H9 (cell line): ENCODE results near the gene LRIG3. TPM values are rescaled to one million over a fixed set of nuclear protein-coding genes. Genes with fewer than 3 reads are reported as not detected.
"Not testable (repeated sequence)": the region's sequence is repeated elsewhere in the genome, so short reads cannot be mapped to it uniquely, and the experiment has no call there.

ENCODE experiments used
- DNase-seq: peaks from one replicate; pipeline ENCODE4 v3.0.0-alpha.2; 2017
- H2AFZ ChIP-seq: one replicate; pipeline ENCODE4 v1.6.1; 2013; ENCODE audit warnings: mild to moderate bottlenecking, low read length, control low read depth, moderate library complexity
- H2AK5ac ChIP-seq: 2 replicates; pipeline ENCODE4 v1.6.1; 2013; ENCODE audit warnings: low read length, control low read depth, mixed read lengths; ENCODE audit not compliant: insufficient read length
- H2BK120ac ChIP-seq: one replicate; pipeline ENCODE4 v1.6.1; 2013; ENCODE audit warnings: low read depth, mild to moderate bottlenecking, low read length, control low read depth, inconsistent platforms; ENCODE audit not compliant: poor library complexity, severe bottlenecking
- H2BK12ac ChIP-seq: 2 replicates; pipeline ENCODE4 v1.6.1; 2013; ENCODE audit warnings: low read length, control low read depth, mixed read lengths, low read depth; ENCODE audit not compliant: insufficient read length
- H2BK15ac ChIP-seq: 2 replicates; pipeline ENCODE4 v1.6.1; 2013; ENCODE audit warnings: low read depth, low read length, control low read depth
- H2BK20ac ChIP-seq: one replicate; pipeline ENCODE4 v1.6.1; 2013; ENCODE audit warnings: low read depth, mild to moderate bottlenecking, low read length, control low read depth, inconsistent platforms; ENCODE audit not compliant: poor library complexity, severe bottlenecking
- H2BK5ac ChIP-seq: 2 replicates; pipeline ENCODE4 v1.6.1; 2013; ENCODE audit warnings: low read length, control low read depth, mixed read lengths; ENCODE audit not compliant: insufficient read length
- H3K14ac ChIP-seq: 2 replicates; pipeline ENCODE4 v1.6.1; 2013; ENCODE audit warnings: low read length, control low read depth; ENCODE audit not compliant: insufficient read depth
- H3K18ac ChIP-seq: 2 replicates; pipeline ENCODE4 v1.6.1; 2013; ENCODE audit warnings: low read depth, mild to moderate bottlenecking, mixed read lengths, low read length, control low read depth; ENCODE audit not compliant: insufficient read length
- H3K23ac ChIP-seq: 2 replicates; pipeline ENCODE4 v1.6.1; 2013; ENCODE audit warnings: low read length, control low read depth, mixed read lengths, low read depth; ENCODE audit not compliant: insufficient read length
- H3K23me2 ChIP-seq: 2 replicates; pipeline ENCODE4 v1.6.1; 2013; ENCODE audit warnings: low read depth, mild to moderate bottlenecking, mixed read lengths, low read length, control low read depth; ENCODE audit not compliant: insufficient read length, poor library complexity, severe bottlenecking
- H3K27ac ChIP-seq: 2 replicates; pipeline ENCODE4 v1.5.1; 2013; ENCODE audit warnings: low read length, control low read depth, mixed read lengths, low read depth; ENCODE audit not compliant: insufficient read length
- H3K27me3 ChIP-seq: 2 replicates; pipeline ENCODE4 v1.6.1; 2013; ENCODE audit warnings: low read length, control low read depth, inconsistent platforms; ENCODE audit not compliant: insufficient read depth
- H3K4ac ChIP-seq: 2 replicates; pipeline ENCODE4 v1.6.1; 2013; ENCODE audit warnings: low read depth, mild to moderate bottlenecking, control low read depth, inconsistent platforms, low read length, moderate library complexity
- H3K4me1 ChIP-seq: 2 replicates; pipeline ENCODE4 v1.6.1; 2013; ENCODE audit warnings: low read length, control low read depth, inconsistent platforms; ENCODE audit not compliant: insufficient read depth
- H3K4me2 ChIP-seq: 2 replicates; pipeline ENCODE4 v1.6.1; 2013; ENCODE audit warnings: low read length, control low read depth, mixed read lengths; ENCODE audit not compliant: insufficient read length, insufficient read depth
- H3K56ac ChIP-seq: 2 replicates; pipeline ENCODE4 v1.6.1; 2013; ENCODE audit warnings: low read depth, mild to moderate bottlenecking, mixed read lengths, low read length, control low read depth; ENCODE audit not compliant: insufficient read length
- H3K79me1 ChIP-seq: 2 replicates; pipeline ENCODE4 v1.6.1; 2013; ENCODE audit warnings: low read depth, mild to moderate bottlenecking, moderate library complexity, low read length, control low read depth, inconsistent platforms; ENCODE audit not compliant: insufficient read depth, poor library complexity, severe bottlenecking
- H3K79me2 ChIP-seq: 2 replicates; pipeline ENCODE4 v1.6.1; 2013; ENCODE audit warnings: low read length, control low read depth, inconsistent platforms; ENCODE audit not compliant: insufficient read depth
- H3K9ac ChIP-seq: 2 replicates; pipeline ENCODE4 v1.6.1; 2013; ENCODE audit warnings: low read length, control low read depth, mixed read lengths; ENCODE audit not compliant: insufficient read length; ENCODE audit errors: extremely low read depth
- H3K9me3 ChIP-seq: one replicate; pipeline ENCODE4 v1.6.1; 2013; ENCODE audit warnings: low read depth, low read length, inconsistent platforms; ENCODE audit not compliant: control insufficient read depth
- H3T11ph ChIP-seq: one replicate; pipeline ENCODE4 v1.6.1; 2013; ENCODE audit warnings: mild to moderate bottlenecking, low read length, control low read depth, inconsistent platforms
- H4K20me1 ChIP-seq: one replicate; pipeline ENCODE4 v1.6.1; 2013; ENCODE audit not compliant: control insufficient read depth, insufficient read length, insufficient read depth
- H4K5ac ChIP-seq: 2 replicates; pipeline ENCODE4 v1.6.1; 2013; ENCODE audit warnings: low read depth, mild to moderate bottlenecking, mixed read lengths, low read length, control low read depth; ENCODE audit not compliant: insufficient read length
- H4K8ac ChIP-seq: replicated peaks from 2 replicates; pipeline ENCODE4 v1.6.1; 2013; ENCODE audit warnings: low read length, control low read depth, mixed read lengths, low read depth; ENCODE audit not compliant: insufficient read length
- H4K91ac ChIP-seq: 2 replicates; pipeline ENCODE4 v1.6.1; 2013; ENCODE audit warnings: low read depth, mild to moderate bottlenecking, moderate library complexity, mixed read lengths, low read length, control low read depth; ENCODE audit not compliant: insufficient read length
- H3K27ac Mint-ChIP-seq, 3 experiments: 2 replicates in 2 of 3; 3 replicates in 1 of 3; pipeline ENCODE4 v1.8.0; 2020 to 2021; ENCODE audit warnings: mixed read lengths in 3 of 3, mild to moderate bottlenecking in 1 of 3, moderate library complexity in 1 of 3
- H3K27me3 Mint-ChIP-seq: 2 replicates; pipeline ENCODE4 v1.8.0; 2021; ENCODE audit warnings: low read depth, mild to moderate bottlenecking, moderate library complexity, mixed read lengths
- H3K36me3 Mint-ChIP-seq, 3 experiments: 2 replicates in 2 of 3; 3 replicates in 1 of 3; pipeline ENCODE4 v1.8.0; 2020 to 2021; ENCODE audit warnings: low read depth in 3 of 3, mixed read lengths in 3 of 3; ENCODE audit not compliant: insufficient read depth in 1 of 3
- H3K4me1 Mint-ChIP-seq, 2 experiments: 2 replicates each; pipeline ENCODE4 v1.8.0; 2020; ENCODE audit warnings: mixed read lengths in 2 of 2
- H3K4me3 Mint-ChIP-seq, 2 experiments: 2 replicates in 1 of 2; 3 replicates in 1 of 2; pipeline ENCODE4 v1.8.0; 2020 to 2021; ENCODE audit warnings: mild to moderate bottlenecking in 2 of 2, mixed read lengths in 2 of 2, moderate library complexity in 1 of 2
- H3K9me3 Mint-ChIP-seq, 2 experiments: 2 replicates in 1 of 2; 3 replicates in 1 of 2; pipeline ENCODE4 v1.8.0; 2020; ENCODE audit warnings: mild to moderate bottlenecking in 2 of 2, mixed read lengths in 2 of 2, moderate library complexity in 1 of 2
- WGBS: extraction: QIAGEN DNeasy Blood & Tissue Kit; methylation state at CpG from one replicate; pipeline ENCODE4 v1.1.7; 2013; ENCODE audit warnings: missing lambda C conversion rate, low lambda C conversion rate, mixed read lengths; ENCODE audit not compliant: insufficient read length; ENCODE audit errors: extremely low coverage; 5-methylcytosine and 5-hydroxymethylcytosine counted together
- total RNA-seq: library from RNA; stranded (reverse); gene quantifications from 2 replicates; pipeline ENCODE4 v1.2.1, GENCODE V29; 2021

The LRIG3 gene
- total RNA-seq, 1 experiment from 2014 or later = 10.9 TPM

GRCh38 chr12:58855630-58856029, 64.7 kb downstream of the LRIG3 start:
- WGBS = no CpG with 5 or more reads among the region's 5 CpGs

More at GRCh38 chr12:58855630-58856029, 64.7 kb downstream of the LRIG3 start:
- not testable (repeated sequence) for H3K18ac ChIP-seq, H2AK5ac ChIP-seq, H3K4me1 ChIP-seq, H3T11ph ChIP-seq, DNase-seq, H2BK12ac ChIP-seq, H3K9me3 ChIP-seq, H3K4me3 Mint-ChIP-seq, H2BK20ac ChIP-seq, H3K9me3 Mint-ChIP-seq, H4K20me1 ChIP-seq, H2BK120ac ChIP-seq, H3K14ac ChIP-seq, H3K56ac ChIP-seq, H4K91ac ChIP-seq, H3K36me3 Mint-ChIP-seq, H2BK5ac ChIP-seq, H3K4me2 ChIP-seq, H3K9ac ChIP-seq, H3K27ac Mint-ChIP-seq, H3K4ac ChIP-seq, H3K23ac ChIP-seq, H3K79me1 ChIP-seq, H4K8ac ChIP-seq, H2BK15ac ChIP-seq, H3K79me2 ChIP-seq, H3K23me2 ChIP-seq, H3K27ac ChIP-seq, H2AFZ ChIP-seq, H4K5ac ChIP-seq
- peaks cover 29% of the 10 kb centered on the region for H3K27me3 Mint-ChIP-seq
- H3K27me3 ChIP-seq = peaks cover 13% of the 10 kb centered on the region; the same call in 1 of the 2 replicates
- H3K4me1 Mint-ChIP-seq = peaks cover 19 to 25% of the 10 kb centered on the region in 2 experiments
